Sigmoid colon (tissue), 7 donors: ENCODE data around the gene NANP. TPM values are rescaled to one million over a fixed set of nuclear protein-coding genes. Genes with fewer than 3 reads are reported as not detected.
"Not testable (repeated sequence)": the region's sequence is repeated elsewhere in the genome, so short reads cannot be mapped to it uniquely, and the experiment has no call there.

Source experiments
- DNase-seq: peaks from one replicate; pipeline ENCODE4 v3.0.0-alpha.2; 2019
- H3K27ac ChIP-seq, 4 donors: fragments of 200-600 bp; sonication (generic); one replicate each; pipeline ENCODE4 v1.5.1; 2016 to 2019; ENCODE audit warnings: mild to moderate bottlenecking in 1 of 4
- H3K27me3 ChIP-seq, 3 donors: fragments of 200-600 bp; sonication (generic); one replicate each; pipeline ENCODE4 v1.5.1; 2019; ENCODE audit warnings: mild to moderate bottlenecking in 1 of 3
- H3K36me3 ChIP-seq, 4 donors: fragments of 200-600 bp; sonication (generic); one replicate each; pipeline ENCODE4 v1.5.1; 2016 to 2019
- H3K4me1 ChIP-seq, 4 donors: fragments of 200-600 bp; sonication (generic); one replicate each; pipeline ENCODE4 v1.5.1; 2017 to 2019
- H3K4me3 ChIP-seq, 4 donors: fragments of 200-600 bp; sonication (generic); one replicate each; pipeline ENCODE4 v1.5.1; 2017 to 2019; ENCODE audit warnings: mild to moderate bottlenecking in 2 of 4, moderate library complexity in 1 of 4
- H3K9me3 ChIP-seq, 4 donors: fragments of 200-600 bp in 3 of 4; sonication (generic) in 3 of 4; one replicate each; pipeline versions ENCODE4 v1.5.1 to v1.6.1; 2013 to 2019
- CTCF ChIP-seq, 4 experiments: fragments of 450-650 bp in 3 of 4; fragments of 200-600 bp in 1 of 4; IDR thresholded peaks; one replicate each; pipeline ENCODE4 v1.5.1; 2016 to 2019; ENCODE audit warnings: antibody characterized with exemption in 4 of 4, mild to moderate bottlenecking in 3 of 4, moderate library complexity in 2 of 4
- EP300 ChIP-seq, 4 donors: sonication (generic); formaldehyde crosslinking; IDR thresholded peaks; one replicate each; pipeline ENCODE4 v1.6.1; 2017; ENCODE audit warnings: antibody characterized with exemption in 4 of 4
- POLR2A ChIP-seq, 2 donors: fragments of 450-650 bp; IDR thresholded peaks; one replicate each; pipeline ENCODE4 v1.6.1; 2016; ENCODE audit warnings: antibody characterized with exemption in 2 of 2, mild to moderate bottlenecking in 2 of 2, moderate library complexity in 2 of 2
- POLR2AphosphoS5 ChIP-seq, 4 donors: sonication (generic); formaldehyde crosslinking; IDR thresholded peaks; one replicate each; pipeline ENCODE4 v1.6.1; 2017; ENCODE audit warnings: antibody characterized with exemption in 4 of 4
- WGBS, 2 donors: extraction: QIAGEN DNeasy Blood & Tissue Kit; methylation state at CpG; one replicate each; pipeline ENCODE4 v1.1.7; 2013; 5-methylcytosine and 5-hydroxymethylcytosine counted together
- intact Hi-C: fragments of 100-400 bp; cut with DNase I; formaldehyde crosslinking; loops from one replicate; pipeline ENCODE4 v1.15.1; 2023
- polyA plus RNA-seq, 3 donors: library from polyadenylated mRNA; stranded (reverse); fragments of 200-250 nt; gene quantifications; one replicate each; pipeline ENCODE4 v1.2.3, GENCODE V29; 2013
- total RNA-seq, 4 donors: library from RNA; depleted of rRNA; stranded (reverse); fragments of >200 nt; gene quantifications; one replicate each; pipeline ENCODE4 v1.1.0, GENCODE V29; 2016
- donor health status: healthy with polysubstance abuse.
- donor health status: Bipolar disorder and iron deficiency.
- donor health status: healthy.

NANP gene
- total and polyA plus RNA-seq, 7 donors, result 1.2 to 5.7 (median 3.9) TPM

DNA sequence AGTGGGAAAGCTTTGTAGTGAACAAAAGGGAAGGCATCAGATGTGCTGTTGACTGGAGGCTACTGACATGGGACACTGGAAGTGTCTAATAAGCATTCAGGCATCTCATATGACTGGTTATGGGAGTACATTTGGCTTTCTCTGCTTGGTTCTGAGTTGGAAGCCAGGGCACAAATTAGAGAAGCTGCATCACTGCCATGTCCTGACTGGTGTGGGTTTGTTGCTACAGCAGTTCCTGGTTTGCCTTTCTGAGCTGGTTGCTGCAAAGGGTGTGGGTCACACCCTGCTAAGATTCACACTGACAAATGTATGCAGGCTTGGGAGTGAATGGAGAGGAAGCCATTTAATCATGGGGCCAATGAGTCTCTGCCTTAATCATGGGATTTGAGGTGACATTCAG lies 36.2 kb upstream of the NANP start:
- H3K4me3 ChIP-seq, result no peak overlapping the region
- H3K36me3 ChIP-seq, result no peaks in the 10 kb centered on the region
- H3K4me1 ChIP-seq, result no peaks in the 10 kb centered on the region
- no peaks in the 10 kb centered on the region for H3K27me3 ChIP-seq
- no peak overlapping the region for H3K27ac ChIP-seq
- TF ChIP-seq EP300 (IDR thresholded peaks at IDR 0.05) (no peak), POLR2AphosphoS5 (IDR thresholded peaks at IDR 0.05) (no peak), POLR2A (IDR thresholded peaks at IDR 0.05) (no peak), CTCF (IDR thresholded peaks at IDR 0.05) (no peak)
- no peak for DNase-seq
- intact Hi-C loops, result no loop called here
- H3K9me3 ChIP-seq, result no peaks in the 10 kb centered on the region

DNA sequence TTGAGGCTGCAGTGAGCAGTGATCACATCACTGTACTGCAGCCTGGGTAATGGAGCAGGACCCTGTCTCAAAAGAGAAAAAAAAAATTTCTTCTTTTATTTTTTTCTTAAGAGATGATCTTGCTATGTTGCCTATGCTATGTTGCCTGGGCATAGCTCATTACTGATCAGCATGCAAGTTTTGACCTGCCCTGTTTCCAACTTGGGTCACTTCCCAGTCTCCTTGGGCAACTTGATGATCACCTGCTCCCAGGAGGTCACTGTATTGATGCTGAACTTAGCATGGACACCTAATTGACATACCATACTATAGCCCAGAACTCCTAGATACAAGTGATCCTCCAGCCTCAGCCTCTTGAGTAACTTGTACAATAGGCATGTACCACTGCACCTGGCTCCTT lies 30.7 kb upstream of the NANP start:
- H3K27me3 ChIP-seq, result no peaks in the 10 kb centered on the region
- H3K9me3 ChIP-seq, result no peaks in the 10 kb centered on the region
- DNase-seq, result no peak
- H3K36me3 ChIP-seq, result no peaks in the 10 kb centered on the region
- H3K27ac ChIP-seq, result no peak overlapping the region
- TF ChIP-seq EP300 (IDR thresholded peaks at IDR 0.05) (no peak), POLR2A (IDR thresholded peaks at IDR 0.05) (no peak), CTCF (IDR thresholded peaks at IDR 0.05) (no peak), POLR2AphosphoS5 (IDR thresholded peaks at IDR 0.05) (no peak)
- intact Hi-C loops, result no loop called here
- no peak overlapping the region for H3K4me3 ChIP-seq
- no peaks in the 10 kb centered on the region for H3K4me1 ChIP-seq

DNA sequence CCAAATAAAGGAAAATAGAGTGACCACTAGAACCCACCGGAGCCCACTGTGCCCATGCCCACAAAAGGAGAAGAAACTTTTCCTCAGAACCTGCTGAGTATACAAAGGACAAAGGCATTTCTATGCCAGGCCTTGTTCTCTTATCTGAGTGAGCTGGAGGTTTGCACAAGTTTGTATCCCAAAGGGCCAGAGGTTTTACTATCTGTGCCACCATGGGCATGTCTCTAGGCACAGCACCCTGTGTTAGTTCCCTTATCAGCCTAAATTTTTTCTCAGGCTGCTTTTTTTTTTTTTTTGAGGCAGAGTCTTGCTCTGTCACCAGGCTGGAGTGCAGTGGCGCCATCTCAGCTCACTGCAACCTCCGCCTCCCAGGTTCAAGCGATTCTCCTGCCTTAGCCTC lies 29.1 kb upstream of the NANP start:
- H3K4me3 ChIP-seq, H3K36me3 ChIP-seq, DNase-seq, H3K27ac ChIP-seq, H3K4me1 ChIP-seq, H3K27me3 ChIP-seq, H3K9me3 ChIP-seq, intact Hi-C loops: not testable (repeated sequence)
- WGBS, 2 donors, result 96 to 98% methylated on average over 4 of the region's 4 CpGs

DNA sequence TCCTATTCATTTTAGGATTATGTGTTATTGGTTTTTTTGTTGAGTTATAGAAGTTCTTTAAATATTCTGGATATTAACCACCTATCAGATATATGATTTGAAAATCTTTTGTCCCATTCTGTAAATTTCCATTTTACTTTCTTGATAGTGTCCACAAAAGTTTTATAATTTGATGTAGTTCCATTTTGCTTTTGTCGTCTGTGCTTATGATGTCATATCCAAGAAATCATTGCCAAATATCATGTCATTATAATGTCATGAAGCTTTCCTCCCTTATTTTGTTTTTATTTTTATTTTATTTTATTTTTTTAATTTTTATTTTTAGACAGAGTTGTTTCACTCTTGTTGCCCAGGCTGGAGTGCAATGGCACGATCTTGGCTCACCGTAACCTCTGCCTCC lies 21.0 kb upstream of the NANP start:
- 97 to 98% methylated on average over 3 of the region's 3 CpGs for WGBS, 2 donors
- Histone ChIP-seq H3K4me3 (no peak overlapping the region), H3K9me3 (no peaks in the 10 kb centered on the region), H3K36me3 (peaks cover 0 to 28% (median 0%) of the 10 kb centered on the region in 4 donors), H3K27me3 (no peaks in the 10 kb centered on the region), H3K27ac (no peak overlapping the region), H3K4me1 (no peaks in the 10 kb centered on the region)
- no peak for DNase-seq
- no peak for TF ChIP-seq EP300 (IDR thresholded peaks at IDR 0.05)
- no peak for TF ChIP-seq POLR2A (IDR thresholded peaks at IDR 0.05)
- no peak for TF ChIP-seq POLR2AphosphoS5 (IDR thresholded peaks at IDR 0.05)
- intact Hi-C loops, result no loop called here

GRCh38 chr20:25643716-25644115 lies 19.9 kb upstream of the NANP start:
- TF ChIP-seq POLR2A (IDR thresholded peaks at IDR 0.05) (no peak), EP300 (IDR thresholded peaks at IDR 0.05) (no peak), CTCF (IDR thresholded peaks at IDR 0.05) (no peak), POLR2AphosphoS5 (IDR thresholded peaks at IDR 0.05) (no peak)
- Histone ChIP-seq H3K4me3 (no peak overlapping the region), H3K4me1 (no peaks in the 10 kb centered on the region), H3K27me3 (no peaks in the 10 kb centered on the region), H3K9me3 (no peaks in the 10 kb centered on the region), H3K36me3 (peaks cover 0 to 28% (median 0%) of the 10 kb centered on the region in 4 donors), H3K27ac (no peak overlapping the region)
- intact Hi-C loops, result no loop called here
- DNase-seq, result no peak

GRCh38 chr20:25637247-25637646 lies 13.4 kb upstream of the NANP start:
- peaks cover 0 to 10% (median 0%) of the 10 kb centered on the region in 4 donors for H3K36me3 ChIP-seq
- TF ChIP-seq POLR2AphosphoS5 (IDR thresholded peaks at IDR 0.05) (no peak), POLR2A (IDR thresholded peaks at IDR 0.05) (no peak), EP300 (IDR thresholded peaks at IDR 0.05) (no peak)
- no peaks in the 10 kb centered on the region for H3K9me3 ChIP-seq
- H3K4me3 ChIP-seq, result no peak overlapping the region
- no peaks in the 10 kb centered on the region for H3K27me3 ChIP-seq
- WGBS, 2 donors, result 97% methylated on average over 2 of the region's 2 CpGs
- H3K4me1 ChIP-seq, result no peaks in the 10 kb centered on the region
- no peak overlapping the region for H3K27ac ChIP-seq
- DNase-seq, result no peak
- intact Hi-C loops, result no loop called here
